OCI-LY3 (cell line): ENCODE results near the gene DUOXA1.

ENCODE experiments used
- H2AFZ ChIP-seq: fragments of 200-600, 300-600 bp; shearing (Covaris generic); 2 replicates; pipeline ENCODE4 v1.6.0; 2014; ENCODE audit warnings: antibody characterized with exemption, low read depth, low read length
- H3K27ac ChIP-seq: fragments of 200-600, 300-600 bp; sonication (generic); 2 replicates; pipeline ENCODE4 v1.5.1; 2014; ENCODE audit warnings: mild to moderate bottlenecking, low read length, moderate library complexity, mixed read lengths
- H3K27me3 ChIP-seq: fragments of 200-600, 300-600 bp; sonication (generic); 2 replicates; pipeline ENCODE4 v1.6.1; 2014; ENCODE audit warnings: low read depth, low read length, mixed read lengths
- H3K36me3 ChIP-seq: fragments of 200-600, 300-600 bp; sonication (generic); replicated peaks from 2 replicates; pipeline ENCODE3; 2014; ENCODE audit warnings: low read depth, low read length, mixed read lengths
- H3K4me1 ChIP-seq: fragments of 300-600, 200-600 bp; sonication (generic); 2 replicates; pipeline ENCODE4 v1.6.1; 2014; ENCODE audit warnings: low read length, mixed read lengths
- H3K4me2 ChIP-seq: fragments of 200-600, 300-600 bp; sonication (generic); 2 replicates; pipeline ENCODE4 v1.6.1; 2014; ENCODE audit warnings: low read length, mixed read lengths
- H3K4me3 ChIP-seq: fragments of 300-600, 200-600 bp; sonication (generic); 2 replicates; pipeline ENCODE4 v1.5.1; 2014; ENCODE audit warnings: antibody characterized with exemption, mild to moderate bottlenecking, low read length, moderate library complexity
- H3K79me2 ChIP-seq: fragments of 300-600, 200-600 bp; shearing (Covaris generic); 2 replicates; pipeline ENCODE4 v1.6.1; 2014; ENCODE audit warnings: mild to moderate bottlenecking, low read length, mixed read lengths
- H3K9ac ChIP-seq: fragments of 300-600, 200-600 bp; shearing (Covaris generic); 2 replicates; pipeline ENCODE4 v1.6.0; 2014; ENCODE audit warnings: mild to moderate bottlenecking, low read length, moderate library complexity
- H3K9me3 ChIP-seq: fragments of 200-600, 300-600 bp; shearing (Covaris generic); 2 replicates; pipeline ENCODE4 v1.6.1; 2014; ENCODE audit warnings: low read length, mixed read lengths; ENCODE audit not compliant: insufficient read depth
- H4K20me1 ChIP-seq: fragments of 200-600, 300-600 bp; sonication (generic); 2 replicates; pipeline ENCODE4 v1.6.1; 2016; ENCODE audit warnings: low read length, mixed read lengths; ENCODE audit not compliant: insufficient read depth
- EZH2phosphoT487 ChIP-seq: fragments of 200-600 bp; shearing (Covaris generic); IDR thresholded peaks from 2 replicates; pipeline ENCODE4 v1.6.1; 2018; ENCODE audit warnings: antibody characterized with exemption, mixed run types, low read depth
- TF ChIP-seq, protein P1 (sequence below): fragments of 200-600, 300-600 bp; sonication (generic); IDR thresholded peaks from 2 replicates; pipeline ENCODE4 v1.5.1; 2014; ENCODE audit warnings: antibody characterized with exemption, low read length, low read depth

Gene DUOXA1

GRCh38 chr15:45146405-45146804 lies 16.7 kb upstream of the DUOXA1 start:
- H4K20me1 ChIP-seq = no peaks in the 10 kb centered on the region
- H3K9ac ChIP-seq = no peak overlapping the region
- H3K9me3 ChIP-seq = no peaks in the 10 kb centered on the region
- no peaks in the 10 kb centered on the region for H3K4me1 ChIP-seq
- H2AFZ ChIP-seq = no peak overlapping the region
- no peak overlapping the region for H3K27ac ChIP-seq
- TF ChIP-seq, protein P1, sequence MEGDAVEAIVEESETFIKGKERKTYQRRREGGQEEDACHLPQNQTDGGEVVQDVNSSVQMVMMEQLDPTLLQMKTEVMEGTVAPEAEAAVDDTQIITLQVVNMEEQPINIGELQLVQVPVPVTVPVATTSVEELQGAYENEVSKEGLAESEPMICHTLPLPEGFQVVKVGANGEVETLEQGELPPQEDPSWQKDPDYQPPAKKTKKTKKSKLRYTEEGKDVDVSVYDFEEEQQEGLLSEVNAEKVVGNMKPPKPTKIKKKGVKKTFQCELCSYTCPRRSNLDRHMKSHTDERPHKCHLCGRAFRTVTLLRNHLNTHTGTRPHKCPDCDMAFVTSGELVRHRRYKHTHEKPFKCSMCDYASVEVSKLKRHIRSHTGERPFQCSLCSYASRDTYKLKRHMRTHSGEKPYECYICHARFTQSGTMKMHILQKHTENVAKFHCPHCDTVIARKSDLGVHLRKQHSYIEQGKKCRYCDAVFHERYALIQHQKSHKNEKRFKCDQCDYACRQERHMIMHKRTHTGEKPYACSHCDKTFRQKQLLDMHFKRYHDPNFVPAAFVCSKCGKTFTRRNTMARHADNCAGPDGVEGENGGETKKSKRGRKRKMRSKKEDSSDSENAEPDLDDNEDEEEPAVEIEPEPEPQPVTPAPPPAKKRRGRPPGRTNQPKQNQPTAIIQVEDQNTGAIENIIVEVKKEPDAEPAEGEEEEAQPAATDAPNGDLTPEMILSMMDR = no peak
- TF ChIP-seq EZH2phosphoT487 = no peak
- H3K36me3 ChIP-seq = no peaks in the 10 kb centered on the region
- H3K27me3 ChIP-seq = no peaks in the 10 kb centered on the region
- H3K4me2 ChIP-seq = no peak overlapping the region
- no peaks in the 10 kb centered on the region for H3K79me2 ChIP-seq
- no peak overlapping the region for H3K4me3 ChIP-seq

GRCh38 chr15:45144775-45145174 lies 15.1 kb upstream of the DUOXA1 start:
- TF ChIP-seq, protein P1 = no peak
- no peak for TF ChIP-seq EZH2phosphoT487
- Histone ChIP-seq H3K36me3 (no peaks in the 10 kb centered on the region), H4K20me1 (no peaks in the 10 kb centered on the region)

GRCh38 chr15:45143946-45144345 lies 14.3 kb upstream of the DUOXA1 start:
- Histone ChIP-seq H3K9me3 (no peaks in the 10 kb centered on the region), H3K4me2 (no peak overlapping the region), H3K27me3 (no peaks in the 10 kb centered on the region), H3K27ac (no peak overlapping the region), H3K4me3 (no peak overlapping the region), H2AFZ (no peak overlapping the region), H3K79me2 (no peaks in the 10 kb centered on the region), H3K36me3 (no peaks in the 10 kb centered on the region), H3K9ac (no peak overlapping the region), H3K4me1 (no peaks in the 10 kb centered on the region), H4K20me1 (no peaks in the 10 kb centered on the region)
- TF ChIP-seq EZH2phosphoT487 = no peak
- TF ChIP-seq, protein P1 = no peak

More at GRCh38 chr15:45144775-45145174, 15.1 kb upstream of the DUOXA1 start:
- no peaks in the 10 kb centered on the region for H3K4me1 ChIP-seq
- H3K4me2 ChIP-seq = no peak overlapping the region
- no peak overlapping the region for H3K27ac ChIP-seq
- no peak overlapping the region for H3K9ac ChIP-seq
- H3K79me2 ChIP-seq = no peaks in the 10 kb centered on the region
- H3K4me3 ChIP-seq = no peak overlapping the region
- no peak overlapping the region for H2AFZ ChIP-seq
- H3K27me3 ChIP-seq = no peaks in the 10 kb centered on the region
- H3K9me3 ChIP-seq = no peaks in the 10 kb centered on the region

DNA sequence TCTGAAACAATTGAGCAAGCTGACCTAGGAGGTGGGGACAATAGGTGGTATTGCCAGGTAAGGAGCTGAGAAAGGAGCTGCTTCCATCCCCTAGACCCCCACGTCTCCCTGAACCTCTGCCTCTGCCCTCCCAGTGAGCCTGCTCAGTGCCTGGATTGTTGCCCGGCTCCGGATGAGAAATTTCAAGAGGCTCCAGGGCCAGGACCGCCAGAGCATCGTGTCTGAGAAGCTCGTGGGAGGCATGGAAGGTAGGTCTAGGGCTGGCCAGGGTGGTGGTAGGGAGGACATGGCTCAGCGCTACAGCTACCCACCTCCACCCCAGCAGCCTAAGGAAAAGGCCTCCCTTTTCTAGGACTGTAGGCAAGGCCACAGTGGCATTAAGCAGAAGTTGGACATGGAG lies 13.4 kb upstream of the DUOXA1 start:
- H2AFZ ChIP-seq = no peak overlapping the region
- no peaks in the 10 kb centered on the region for H3K79me2 ChIP-seq
- no peak overlapping the region for H3K9ac ChIP-seq
- no peaks in the 10 kb centered on the region for H3K27me3 ChIP-seq
- no peaks in the 10 kb centered on the region for H3K4me1 ChIP-seq
- no peaks in the 10 kb centered on the region for H4K20me1 ChIP-seq
- TF ChIP-seq, protein P1 = no peak
- no peak for TF ChIP-seq EZH2phosphoT487
- no peak overlapping the region for H3K4me3 ChIP-seq
- no peaks in the 10 kb centered on the region for H3K9me3 ChIP-seq
- H3K36me3 ChIP-seq = no peaks in the 10 kb centered on the region
- no peak overlapping the region for H3K4me2 ChIP-seq
- no peak overlapping the region for H3K27ac ChIP-seq
